ENCODE results near the gene HMOX2. TPM values are rescaled to one million over a fixed set of nuclear protein-coding genes. Genes with fewer than 3 reads are reported as not detected.

Gene HMOX2
- total and polyA plus RNA-seq, 3 experiments from 2014 or later = 87.5 to 178 (median 95.2) TPM

- no peaks in the 10 kb centered on the region for H3K27me3 ChIP-seq (ENCODE audit: insufficient read depth, low read length, poor library complexity, severe bottlenecking)
- H3K36me3 ChIP-seq (ENCODE audit: insufficient read depth, low read length) = no peaks in the 10 kb centered on the region
- Mint-ChIP-seq H3K27me3 (peaks cover 4 to 6% of the 10 kb centered on the region in 2 donors), H3K36me3 (no peaks in the 10 kb centered on the region), H3K27ac (peak overlapping the region in 1 of 8 donors; percentile 54), H3K9me3 (no peaks in the 10 kb centered on the region), H3K4me1 (peaks cover 2 to 5% (median 4%) of the 10 kb centered on the region in 3 donors), H3K4me3 (no peak overlapping the region)
- no peaks in the 10 kb centered on the region for H3K9me3 ChIP-seq (ENCODE audit: low read length)
- no peaks in the 10 kb centered on the region for H3K4me1 ChIP-seq (ENCODE audit: insufficient read depth, low read length)
- H3K27ac ChIP-seq (ENCODE audit: low read depth, low read length) = no peak overlapping the region
- no peak for DNase-seq
- CTCF ChIA-PET = interaction anchor here (1.1 to 1.7 kb wide), 2 partner anchors 46 to 47 kb away, joined by 3 read pairs; no protein-coding TSS in a partner anchor
- POLR2A ChIA-PET = no interaction called here
- no peak overlapping the region for H3K4me3 ChIP-seq (ENCODE audit: low read length)
Measured at GRCh38 chr16:4552541-4552940, 76.3 kb downstream of the HMOX2 start.

GRCh38 chr16:4556112-4556511, 79.9 kb downstream of the HMOX2 start, which contains the start of gene C16orf96:
C16orf96 (plus strand) TSS chr16:4556340; CDS start chr16:4556490, 150 bp downstream.
- Mint-ChIP-seq H3K27ac (peak within 1 kb of the TSS in 1 of 8 donors; percentile 65), H3K9me3 (no peaks in the 10 kb centered on the region), H3K36me3 (no peaks in the 10 kb centered on the region), H3K4me3 (no peak within 1 kb of the TSS), H3K27me3 (peaks cover 4 to 7% of the 10 kb centered on the region in 2 donors), H3K4me1 (no peaks in the 10 kb centered on the region)
- H3K4me1 ChIP-seq (ENCODE audit: insufficient read depth, low read length) = no peaks in the 10 kb centered on the region
- no peak for DNase-seq
- no peak within 1 kb of the TSS for H3K27ac ChIP-seq (ENCODE audit: low read depth, low read length)
- no peaks in the 10 kb centered on the region for H3K27me3 ChIP-seq (ENCODE audit: insufficient read depth, low read length, poor library complexity, severe bottlenecking)
- ChIA-PET POLR2A (no interaction called here), CTCF (interaction anchor here (0.9 to 1.0 kb wide), 2 partner anchors 11 to 42 kb away, joined by 3 read pairs; no protein-coding TSS in a partner anchor)
- H3K4me3 ChIP-seq (ENCODE audit: low read length) = no peak within 1 kb of the TSS
- no peaks in the 10 kb centered on the region for H3K36me3 ChIP-seq (ENCODE audit: insufficient read depth, low read length)
- no peaks in the 10 kb centered on the region for H3K9me3 ChIP-seq (ENCODE audit: low read length)

GRCh38 chr16:4556580-4556979, 80.4 kb downstream of the HMOX2 start:
- Mint-ChIP-seq H3K9me3 (no peaks in the 10 kb centered on the region), H3K4me3 (no peak overlapping the region), H3K4me1 (no peaks in the 10 kb centered on the region), H3K36me3 (no peaks in the 10 kb centered on the region), H3K27ac (no peak overlapping the region), H3K27me3 (peaks cover 4 to 7% of the 10 kb centered on the region in 2 donors)
- no peaks in the 10 kb centered on the region for H3K36me3 ChIP-seq (ENCODE audit: insufficient read depth, low read length)
- no peaks in the 10 kb centered on the region for H3K4me1 ChIP-seq (ENCODE audit: insufficient read depth, low read length)
- H3K9me3 ChIP-seq (ENCODE audit: low read length) = no peaks in the 10 kb centered on the region
- H3K4me3 ChIP-seq (ENCODE audit: low read length) = no peak overlapping the region
- ChIA-PET POLR2A (no interaction called here), CTCF (interaction anchor here (0.9 to 1.0 kb wide), 2 partner anchors 11 to 42 kb away, joined by 3 read pairs; no protein-coding TSS in a partner anchor)
- no peaks in the 10 kb centered on the region for H3K27me3 ChIP-seq (ENCODE audit: insufficient read depth, low read length, poor library complexity, severe bottlenecking)
- DNase-seq = no peak
- no peak overlapping the region for H3K27ac ChIP-seq (ENCODE audit: low read depth, low read length)

GRCh38 chr16:4557973-4558372, 81.8 kb downstream of the HMOX2 start:
- DNase-seq = no peak
- Mint-ChIP-seq H3K27me3 (peaks cover 4 to 7% of the 10 kb centered on the region in 2 donors), H3K9me3 (no peaks in the 10 kb centered on the region), H3K27ac (peak overlapping the region in 1 of 8 donors; percentile 63), H3K4me1 (no peaks in the 10 kb centered on the region), H3K36me3 (no peaks in the 10 kb centered on the region), H3K4me3 (no peak overlapping the region)
- no peak overlapping the region for H3K27ac ChIP-seq (ENCODE audit: low read depth, low read length)
- ChIA-PET POLR2A (no interaction called here), CTCF (no interaction called here)
- H3K4me1 ChIP-seq (ENCODE audit: insufficient read depth, low read length) = no peaks in the 10 kb centered on the region
- H3K4me3 ChIP-seq (ENCODE audit: low read length) = no peak overlapping the region
- no peaks in the 10 kb centered on the region for H3K27me3 ChIP-seq (ENCODE audit: insufficient read depth, low read length, poor library complexity, severe bottlenecking)
- H3K9me3 ChIP-seq (ENCODE audit: low read length) = no peaks in the 10 kb centered on the region
- H3K36me3 ChIP-seq (ENCODE audit: insufficient read depth, low read length) = no peaks in the 10 kb centered on the region

Other genes starting within 250 kb of the HMOX2 start
- gene SRL, start 234.3 kb upstream of the HMOX2 start, total RNA-seq = not detected
- gene SRL, start 234.3 kb upstream of the HMOX2 start, polyA plus RNA-seq = not detected
- 10 to 100 TPM; 43.0 to 43.8 TPM for gene TFAP4, start 203.4 kb upstream of the HMOX2 start, total RNA-seq
- gene TFAP4, start 203.4 kb upstream of the HMOX2 start, polyA plus RNA-seq = 0.92 TPM
- under 1 TPM; 0.13 to 0.26 TPM for gene GLIS2, start 160.3 kb upstream of the HMOX2 start, total RNA-seq
- gene GLIS2, start 160.3 kb upstream of the HMOX2 start, polyA plus RNA-seq = not detected
- gene PAM16, start 125.1 kb upstream of the HMOX2 start, total RNA-seq = 10 to 100 TPM; 66.6 to 70.2 TPM
- gene PAM16, start 125.1 kb upstream of the HMOX2 start, polyA plus RNA-seq = 38.6 TPM
- gene VASN, start 104.5 kb upstream of the HMOX2 start, total RNA-seq = under 1 TPM in 1 of 2 experiments, not detected in 1; 0.31 TPM
- gene VASN, start 104.5 kb upstream of the HMOX2 start, polyA plus RNA-seq = not detected
- 10 to 100 TPM; 92.0 to 96.3 TPM for gene CORO7, start 59.8 kb upstream of the HMOX2 start, total RNA-seq
- gene CORO7, start 59.8 kb upstream of the HMOX2 start, polyA plus RNA-seq = 129 TPM
- gene DNAJA3, start 50.5 kb upstream of the HMOX2 start, total RNA-seq = 100 to 1,000 TPM; 104 to 108 TPM
- gene DNAJA3, start 50.5 kb upstream of the HMOX2 start, polyA plus RNA-seq = 51.1 TPM
- 10 to 100 TPM; 63.8 to 65.8 TPM for gene NMRAL1, start 1.8 kb upstream of the HMOX2 start, total RNA-seq
- gene NMRAL1, start 1.8 kb upstream of the HMOX2 start, polyA plus RNA-seq = 75.4 TPM
- gene CDIP1, start 62.4 kb downstream of the HMOX2 start, total RNA-seq = 10 to 100 TPM; 28.4 to 32.1 TPM
- 21.8 TPM for gene CDIP1, start 62.4 kb downstream of the HMOX2 start, polyA plus RNA-seq
- under 1 TPM; 0.07 to 0.11 TPM for gene C16orf96, start 79.9 kb downstream of the HMOX2 start, total RNA-seq
- gene C16orf96, start 79.9 kb downstream of the HMOX2 start, polyA plus RNA-seq = 0.05 TPM
- 10 to 100 TPM; 18.7 to 22.3 TPM for gene UBALD1, start 138.5 kb downstream of the HMOX2 start, total RNA-seq
- 4.9 TPM for gene UBALD1, start 138.5 kb downstream of the HMOX2 start, polyA plus RNA-seq
- gene MGRN1, start 148.4 kb downstream of the HMOX2 start, total RNA-seq = 10 to 100 TPM; 67.3 to 69.7 TPM
- gene MGRN1, start 148.4 kb downstream of the HMOX2 start, polyA plus RNA-seq = 6.4 TPM
- gene NUDT16L1, start 217.2 kb downstream of the HMOX2 start, total RNA-seq = 10 to 100 TPM; 40.6 to 47.7 TPM
- gene NUDT16L1, start 217.2 kb downstream of the HMOX2 start, polyA plus RNA-seq = 89.2 TPM